SK-N-SH (cell line): Measurements from ENCODE around the gene RGS9.

Experiments
- EP300 ChIP-seq, 2 experiments: IDR thresholded peaks; 2 replicates each; pipeline versions ENCODE4 v1.4.0 to v1.6.1; 2012; ENCODE audit warnings: borderline replicate concordance in 1 of 2, low read depth in 1 of 2, low read length in 1 of 2
- RAD21 ChIP-seq: IDR thresholded peaks from 2 replicates; pipeline ENCODE4 v1.6.1; 2012; ENCODE audit warnings: mild to moderate bottlenecking, low read length
- ZBTB33 ChIP-seq: IDR thresholded peaks from 2 replicates; pipeline ENCODE4 v1.4.0; 2012; ENCODE audit warnings: low read depth, borderline replicate concordance

GRCh38 chr17:65121916-65122806 lies 15.0 kb upstream of the RGS9 start:
- TF ChIP-seq EP300 (IDR thresholded peaks at IDR 0.05; ENCODE audit: borderline replicate concordance in 1 of 2, low read depth in 1 of 2, low read length in 1 of 2) (no peak), ZBTB33 (no peak), RAD21 (no peak)
